NCI-H2107 treated with DMSO at 0.1 percent for 48 hours (cell line): Measurements from ENCODE around the gene LY9.

Source experiments
- DNase-seq: peaks from one replicate; lab custom pipeline; 2025; ENCODE audit not compliant: unreplicated experiment; lab: John Stamatoyannopoulos, UW

The LY9 gene

GRCh38 chr1:160801836-160802580 lies 6.0 kb downstream of the LY9 start:
- DNase-seq = no peak

DNA sequence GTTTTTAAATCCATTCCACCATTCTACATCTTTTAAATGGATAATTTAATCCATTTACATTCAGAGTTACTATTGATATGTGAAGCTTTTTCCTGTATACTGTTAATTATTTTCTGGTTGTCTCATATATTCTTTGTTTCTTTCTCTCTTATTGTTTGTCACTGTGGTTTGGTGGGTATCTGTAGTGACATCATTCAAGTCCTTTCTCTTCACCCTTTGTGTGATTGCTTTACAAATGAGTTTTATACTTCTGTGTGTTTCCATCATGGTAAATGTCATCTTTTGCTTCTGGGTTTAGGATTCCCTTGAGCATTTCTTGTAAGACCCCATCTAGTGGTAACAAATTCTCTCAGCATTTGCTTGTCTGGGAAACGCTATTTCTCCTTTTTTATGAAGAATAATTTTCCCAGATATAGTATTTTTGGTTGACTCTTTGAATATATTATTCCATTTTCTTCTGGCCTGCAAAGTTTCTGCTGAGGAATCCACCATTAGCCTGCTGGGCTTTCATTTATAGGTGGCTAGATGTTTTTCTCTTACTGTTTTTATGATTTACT lies 10.2 kb downstream of the LY9 start:
- no peak for DNase-seq

GRCh38 chr1:160806784-160807183 lies 10.8 kb downstream of the LY9 start:
- DNase-seq = no peak

DNA sequence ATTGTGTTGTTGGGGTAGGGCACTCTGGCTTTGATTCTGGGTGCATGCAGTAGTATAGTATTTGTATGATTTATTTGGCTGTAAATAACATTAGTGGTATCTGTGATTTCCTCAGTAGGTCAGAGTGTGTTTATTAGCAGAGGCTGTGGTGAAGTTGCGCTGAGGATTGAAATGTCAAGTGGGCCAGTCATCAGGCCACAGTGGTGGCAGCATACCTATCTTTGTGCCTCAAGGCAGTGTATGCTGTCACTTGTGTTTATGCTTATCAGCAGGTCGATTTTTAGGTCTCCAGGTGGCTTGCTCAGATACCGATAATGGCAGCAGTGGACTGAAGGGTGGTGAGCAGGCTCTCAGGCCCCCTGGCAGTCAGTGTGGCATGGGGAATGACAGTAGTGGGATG lies 11.3 kb downstream of the LY9 start:
- no peak for DNase-seq

DNA sequence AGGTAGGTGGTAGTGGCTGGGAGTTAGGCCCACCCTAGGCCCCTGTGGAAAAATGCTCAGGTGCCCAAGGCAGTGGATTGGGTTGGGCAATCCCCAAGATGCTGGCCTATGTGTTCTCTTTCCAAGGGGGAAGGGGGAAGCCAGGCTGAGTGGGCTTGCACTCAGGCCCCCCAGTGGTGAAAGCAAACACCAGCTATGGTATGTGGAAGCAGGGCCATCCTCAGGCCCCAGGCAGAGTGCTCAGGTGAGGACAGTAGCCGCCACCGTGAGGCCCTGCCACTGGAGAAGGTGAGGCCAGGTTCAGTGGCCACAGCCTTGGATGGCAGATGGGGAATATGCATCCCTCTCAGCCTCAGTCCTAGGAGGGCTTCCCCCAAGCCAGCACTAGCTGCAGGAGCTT lies 11.8 kb downstream of the LY9 start:
- no peak for DNase-seq

- DNase-seq = no peak
These were observed 12.3 kb downstream of the LY9 start for GRCh38 chr1:160808289-160808688.

GRCh38 chr1:160810486-160810885 lies 14.5 kb downstream of the LY9 start:
- no peak for DNase-seq

DNA sequence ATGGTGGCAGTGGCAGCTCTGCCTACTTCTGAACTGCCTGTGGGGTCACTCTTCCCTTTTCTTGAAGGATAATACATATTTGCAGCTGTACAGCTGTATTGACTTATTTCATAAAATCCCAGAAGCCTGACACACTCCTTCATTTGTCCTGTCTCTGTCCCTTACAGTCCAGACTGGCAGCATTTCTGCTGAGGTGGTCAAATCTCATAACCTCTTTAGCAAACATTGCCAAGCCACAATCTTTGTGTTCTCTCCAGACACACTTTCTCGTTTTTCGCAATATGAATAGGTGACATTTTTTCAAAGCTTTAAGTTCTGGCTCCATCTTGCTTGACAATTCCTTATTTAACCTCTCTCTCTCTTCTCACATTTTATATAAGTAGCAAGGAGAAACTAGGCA lies 15.2 kb downstream of the LY9 start:
- DNase-seq = no peak

DNA sequence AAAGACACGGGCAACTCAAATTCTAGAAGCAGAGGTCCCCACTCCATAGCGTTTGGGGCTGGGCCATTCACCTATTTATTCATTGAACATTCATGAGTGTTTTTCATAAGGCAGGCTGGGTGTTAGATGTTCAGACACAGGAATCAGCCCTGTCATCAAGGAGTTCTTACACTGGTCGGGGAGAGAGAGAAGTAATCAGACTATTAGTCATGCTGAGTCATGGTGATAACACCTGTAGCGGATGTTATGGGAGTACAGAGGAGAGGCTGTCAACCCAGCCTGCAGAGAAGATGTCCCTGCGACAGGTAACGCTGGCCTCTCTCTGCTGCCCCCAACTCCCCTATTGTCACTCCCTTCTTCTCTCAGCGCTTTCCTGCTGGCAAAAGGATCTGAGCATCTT lies 17.2 kb downstream of the LY9 start:
- DNase-seq = no peak

DNA sequence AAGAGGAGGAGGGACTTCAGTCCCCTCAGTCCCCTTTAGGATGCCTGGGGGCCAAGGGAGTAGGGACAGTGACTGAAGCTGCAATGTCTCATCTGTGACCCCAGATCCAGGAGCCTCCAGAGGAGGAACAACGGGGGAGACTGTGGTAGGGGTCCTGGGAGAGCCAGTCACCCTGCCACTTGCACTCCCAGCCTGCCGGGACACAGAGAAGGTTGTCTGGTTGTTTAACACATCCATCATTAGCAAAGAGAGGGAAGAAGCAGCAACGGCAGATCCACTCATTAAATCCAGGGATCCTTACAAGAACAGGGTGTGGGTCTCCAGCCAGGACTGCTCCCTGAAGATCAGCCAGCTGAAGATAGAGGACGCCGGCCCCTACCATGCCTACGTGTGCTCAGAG lies 18.3 kb downstream of the LY9 start:
- DNase-seq = no peak

DNA sequence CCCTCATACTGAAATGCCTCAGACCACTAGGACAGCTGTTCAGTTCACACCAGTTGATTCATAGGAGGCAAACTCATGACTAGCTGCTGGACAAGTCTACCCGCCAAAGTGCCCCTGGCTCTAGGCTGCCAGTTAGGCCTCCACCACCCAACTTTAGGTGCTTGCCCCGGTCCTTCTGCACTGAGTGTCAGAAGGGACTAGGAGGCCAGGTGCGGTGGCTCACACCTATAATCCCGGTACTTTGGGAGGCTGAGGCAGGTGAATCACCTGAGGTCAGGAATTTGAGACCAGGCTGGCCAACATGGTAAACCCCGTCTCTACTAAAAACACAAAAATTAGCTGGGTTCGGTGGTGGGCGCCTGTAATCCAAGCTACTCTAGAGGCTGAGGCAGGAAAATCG lies 18.9 kb downstream of the LY9 start:
- no peak for DNase-seq

- no peak for DNase-seq
These were observed 22.4 kb downstream of the LY9 start for GRCh38 chr1:160818207-160818937.

DNA sequence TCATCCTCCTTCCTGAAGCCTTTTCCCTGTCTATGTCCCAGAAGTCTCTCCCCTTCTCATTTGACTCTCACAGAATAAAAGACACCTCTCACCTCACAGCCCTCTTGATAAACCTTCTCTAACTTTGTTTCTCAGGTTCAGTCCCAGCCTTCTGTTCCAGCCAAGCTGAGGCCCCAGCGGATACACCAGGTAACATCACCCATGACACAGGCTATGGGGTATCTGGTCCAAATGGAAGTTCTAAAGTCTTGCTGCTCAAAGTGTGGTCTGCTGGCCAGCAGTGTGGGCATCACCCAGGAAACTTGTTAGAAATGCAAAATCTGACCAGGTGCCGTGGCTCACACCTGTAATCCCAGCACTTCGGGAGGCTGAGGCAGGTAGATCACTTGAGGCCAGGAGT lies 23.2 kb downstream of the LY9 start:
- no peak for DNase-seq

GRCh38 chr1:160821627-160822026 lies 25.7 kb downstream of the LY9 start:
- no peak for DNase-seq

DNA sequence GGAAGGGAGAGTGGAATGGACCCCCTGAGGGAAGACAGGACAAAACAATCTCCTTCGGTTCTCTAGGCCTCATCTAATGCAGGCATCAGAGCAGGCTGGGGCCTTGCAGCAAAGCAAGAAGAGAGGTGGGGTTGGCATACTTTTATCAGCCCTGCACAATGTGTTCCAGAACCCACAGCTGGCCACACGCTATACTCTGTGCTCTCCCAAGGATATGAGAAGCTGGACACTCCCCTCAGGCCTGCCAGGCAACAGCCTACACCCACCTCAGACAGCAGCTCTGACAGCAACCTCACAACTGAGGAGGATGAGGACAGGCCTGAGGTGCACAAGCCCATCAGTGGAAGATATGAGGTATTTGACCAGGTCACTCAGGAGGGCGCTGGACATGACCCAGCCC lies 27.3 kb downstream of the LY9 start:
- no peak for DNase-seq

GRCh38 chr1:160826546-160826945 lies 30.6 kb downstream of the LY9 start:
- no peak for DNase-seq

GRCh38 chr1:160827418-160827817 lies 31.4 kb downstream of the LY9 start:
- DNase-seq = no peak

DNA sequence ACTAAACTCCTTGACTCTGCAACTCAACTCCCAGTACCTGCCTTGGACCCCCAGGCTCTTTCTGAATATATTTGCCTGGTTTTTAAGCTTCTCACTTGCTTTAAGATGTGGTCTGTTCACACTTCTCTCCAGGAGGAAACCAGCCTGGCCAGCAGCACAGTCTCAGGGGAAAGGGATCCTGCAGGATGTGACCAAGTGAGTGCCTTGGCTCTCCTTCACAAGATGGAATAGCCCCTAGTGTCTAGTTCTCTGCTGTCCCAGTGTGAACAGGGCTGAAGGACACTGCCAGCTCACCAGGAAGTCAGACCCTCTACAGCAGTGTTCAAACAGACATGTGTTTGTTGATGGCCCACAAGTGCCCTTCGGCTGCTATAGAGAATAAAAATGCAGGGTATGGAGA lies 33.8 kb downstream of the LY9 start:
- DNase-seq = no peak

GRCh38 chr1:160830321-160831153 lies 34.6 kb downstream of the LY9 start:
- peak; percentile 5 for DNase-seq

DNA sequence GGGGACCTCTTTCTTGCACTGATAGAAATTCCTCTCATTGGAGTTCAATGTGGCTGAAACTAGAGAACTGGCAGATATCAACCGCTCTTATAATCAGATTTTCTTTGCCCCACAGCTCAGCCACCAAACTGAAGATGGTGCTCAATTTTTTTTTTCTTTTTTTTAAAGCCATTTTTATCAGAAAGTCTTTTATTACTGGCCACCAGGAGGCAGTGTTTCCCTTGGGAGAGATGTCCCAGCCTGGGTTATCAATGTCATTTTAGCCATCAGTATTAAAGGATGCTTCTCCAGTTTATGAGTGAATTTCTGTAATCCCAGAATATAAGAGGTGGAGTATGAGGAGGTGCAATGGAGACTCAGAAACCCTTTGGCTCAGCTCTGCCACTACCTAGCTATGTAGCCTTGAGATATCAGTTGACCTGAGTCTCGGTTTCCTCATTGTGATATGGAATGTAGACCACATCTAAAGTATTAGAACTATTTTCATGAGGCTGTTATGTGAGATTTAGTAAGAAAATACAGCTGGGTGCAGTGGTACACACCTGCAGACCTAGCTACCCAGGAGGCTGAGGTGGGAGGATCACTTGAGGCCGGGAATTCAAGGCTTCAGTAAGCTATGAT lies 39.1 kb downstream of the LY9 start:
- peak; percentile 15 for DNase-seq

DNA sequence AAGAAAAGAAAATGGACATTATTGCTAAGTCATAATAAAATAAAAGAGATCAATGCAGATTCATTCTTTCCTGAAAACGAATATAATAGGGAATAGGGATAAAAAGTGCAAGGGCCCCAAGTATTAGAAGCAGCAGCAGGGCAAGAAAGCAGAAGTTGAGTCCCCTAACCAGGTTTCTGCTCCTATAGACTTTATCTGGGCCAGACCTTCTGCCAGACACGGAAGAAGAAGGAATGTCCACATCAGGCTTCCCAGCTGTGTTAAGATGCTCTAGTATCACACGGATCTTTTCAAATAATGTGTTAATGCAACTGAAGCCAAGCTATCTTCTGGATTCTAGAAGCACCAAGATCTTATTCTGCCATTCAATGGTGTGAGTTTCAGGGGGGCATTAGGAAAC lies 39.8 kb downstream of the LY9 start:
- DNase-seq = no peak
